Measurements from ENCODE around the gene MYOM1. TPM values are rescaled to one million over a fixed set of nuclear protein-coding genes. Genes with fewer than 3 reads are reported as not detected.

Gene MYOM1
- total RNA-seq, 1 donor from 2014 or later: 661 TPM

DNA sequence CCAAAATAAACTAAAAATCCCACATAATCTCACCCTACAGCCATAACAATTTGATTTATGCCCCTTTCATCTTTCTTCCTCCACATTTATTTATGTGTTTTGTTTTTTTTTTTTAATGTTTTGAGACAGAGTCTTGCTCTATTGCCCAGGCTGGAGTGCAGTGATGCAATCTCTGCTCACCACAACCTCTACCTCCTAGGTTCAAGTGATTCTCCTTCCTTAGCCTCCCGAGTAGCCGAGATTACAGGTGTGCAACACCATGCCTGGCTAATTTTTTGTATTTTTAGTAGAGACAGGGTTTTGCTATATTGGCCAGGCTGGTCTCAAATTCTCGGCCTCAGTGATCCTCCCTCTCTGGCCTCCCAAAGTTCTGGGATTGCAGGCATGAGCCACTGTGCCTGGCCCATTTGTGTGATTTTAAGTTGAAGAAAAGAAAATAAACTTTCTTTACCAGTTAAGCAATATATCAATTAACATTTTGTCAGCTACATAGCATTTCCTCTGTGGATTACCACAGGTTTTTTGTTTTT is 170.9 kb downstream of the MYOM1 start:
- Histone ChIP-seq H3K4me1 (ENCODE audit: control insufficient read depth in 3 of 3, insufficient read depth in 3 of 3, low read length in 3 of 3) (no peaks in the 10 kb centered on the region), H3K9ac (ENCODE audit: low read depth in 1 of 3, low read length in 3 of 3) (no peak overlapping the region), H3K36me3 (ENCODE audit: control insufficient read depth in 3 of 3, insufficient read depth in 3 of 3, low read length in 3 of 3) (peaks cover 0 to 2% (median 0%) of the 10 kb centered on the region in 3 donors), H3K27me3 (ENCODE audit: control insufficient read depth in 3 of 3, insufficient read depth in 3 of 3, low read length in 3 of 3) (no peaks in the 10 kb centered on the region), H3K9me3 (ENCODE audit: control insufficient read depth in 3 of 3, low read length in 3 of 3) (no peaks in the 10 kb centered on the region), H3K4me3 (ENCODE audit: low read length in 3 of 3) (no peak overlapping the region), H3K27ac (ENCODE audit: low read depth, low read length) (no peak overlapping the region)

GRCh38 chr18:3048121-3048520 is 171.6 kb downstream of the MYOM1 start:
- no peak overlapping the region for H3K27ac ChIP-seq (ENCODE audit: low read depth, low read length)
- no peaks in the 10 kb centered on the region for H3K4me1 ChIP-seq (ENCODE audit: control insufficient read depth in 3 of 3, insufficient read depth in 3 of 3, low read length in 3 of 3)
- H3K36me3 ChIP-seq (ENCODE audit: control insufficient read depth in 3 of 3, insufficient read depth in 3 of 3, low read length in 3 of 3): peaks cover 0 to 2% (median 0%) of the 10 kb centered on the region in 3 donors
- H3K4me3 ChIP-seq (ENCODE audit: low read length in 3 of 3): no peak overlapping the region
- H3K9ac ChIP-seq (ENCODE audit: low read depth in 1 of 3, low read length in 3 of 3): no peak overlapping the region
- no peaks in the 10 kb centered on the region for H3K27me3 ChIP-seq (ENCODE audit: control insufficient read depth in 3 of 3, insufficient read depth in 3 of 3, low read length in 3 of 3)
- H3K9me3 ChIP-seq (ENCODE audit: control insufficient read depth in 3 of 3, low read length in 3 of 3): no peaks in the 10 kb centered on the region

DNA sequence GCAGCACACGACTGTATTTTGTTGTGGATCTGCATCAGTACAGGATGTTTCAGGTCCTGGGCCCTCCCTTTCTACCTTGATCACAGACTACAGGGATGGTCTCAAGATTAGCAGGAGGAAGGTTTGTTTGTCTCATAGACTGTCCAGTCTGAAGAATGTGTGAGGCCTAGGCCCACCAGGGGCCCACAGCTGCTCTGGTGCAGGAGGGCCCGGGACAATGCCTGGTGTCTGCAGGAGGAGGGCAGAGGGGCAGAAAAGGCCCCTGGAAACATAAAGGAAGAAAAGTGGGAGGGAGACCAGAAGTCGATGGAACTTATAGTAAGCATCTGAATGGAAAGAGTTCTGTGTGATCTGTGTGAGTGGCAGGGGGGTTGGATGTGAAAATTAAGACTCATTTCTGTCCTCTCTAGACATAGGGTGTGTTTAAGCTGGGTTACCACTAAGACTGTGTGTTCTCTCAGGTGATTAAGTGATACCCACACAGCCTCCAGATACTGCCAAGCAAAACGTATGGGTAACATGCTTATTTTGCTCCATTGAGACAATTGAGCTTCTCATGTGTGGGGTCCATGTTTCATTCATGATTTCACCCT is 173.5 kb downstream of the MYOM1 start:
- Histone ChIP-seq H3K27me3 (ENCODE audit: control insufficient read depth in 3 of 3, insufficient read depth in 3 of 3, low read length in 3 of 3) (no peaks in the 10 kb centered on the region), H3K4me1 (ENCODE audit: control insufficient read depth in 3 of 3, insufficient read depth in 3 of 3, low read length in 3 of 3) (no peaks in the 10 kb centered on the region), H3K9me3 (ENCODE audit: control insufficient read depth in 3 of 3, low read length in 3 of 3) (no peaks in the 10 kb centered on the region), H3K36me3 (ENCODE audit: control insufficient read depth in 3 of 3, insufficient read depth in 3 of 3, low read length in 3 of 3) (peaks cover 0 to 2% (median 0%) of the 10 kb centered on the region in 3 donors), H3K4me3 (ENCODE audit: low read length in 3 of 3) (no peak overlapping the region), H3K9ac (ENCODE audit: low read depth in 1 of 3, low read length in 3 of 3) (no peak overlapping the region), H3K27ac (ENCODE audit: low read depth, low read length) (no peak overlapping the region)

- Histone ChIP-seq H3K27ac (ENCODE audit: low read depth, low read length) (no peak overlapping the region), H3K4me1 (ENCODE audit: control insufficient read depth in 3 of 3, insufficient read depth in 3 of 3, low read length in 3 of 3) (no peaks in the 10 kb centered on the region), H3K4me3 (ENCODE audit: low read length in 3 of 3) (no peak overlapping the region), H3K36me3 (ENCODE audit: control insufficient read depth in 3 of 3, insufficient read depth in 3 of 3, low read length in 3 of 3) (peaks cover 0 to 2% (median 0%) of the 10 kb centered on the region in 3 donors), H3K9me3 (ENCODE audit: control insufficient read depth in 3 of 3, low read length in 3 of 3) (no peaks in the 10 kb centered on the region), H3K27me3 (ENCODE audit: control insufficient read depth in 3 of 3, insufficient read depth in 3 of 3, low read length in 3 of 3) (no peaks in the 10 kb centered on the region), H3K9ac (ENCODE audit: low read depth in 1 of 3, low read length in 3 of 3) (no peak overlapping the region)
Observed at GRCh38 chr18:3044931-3045698, 174.7 kb downstream of the MYOM1 start.

DNA sequence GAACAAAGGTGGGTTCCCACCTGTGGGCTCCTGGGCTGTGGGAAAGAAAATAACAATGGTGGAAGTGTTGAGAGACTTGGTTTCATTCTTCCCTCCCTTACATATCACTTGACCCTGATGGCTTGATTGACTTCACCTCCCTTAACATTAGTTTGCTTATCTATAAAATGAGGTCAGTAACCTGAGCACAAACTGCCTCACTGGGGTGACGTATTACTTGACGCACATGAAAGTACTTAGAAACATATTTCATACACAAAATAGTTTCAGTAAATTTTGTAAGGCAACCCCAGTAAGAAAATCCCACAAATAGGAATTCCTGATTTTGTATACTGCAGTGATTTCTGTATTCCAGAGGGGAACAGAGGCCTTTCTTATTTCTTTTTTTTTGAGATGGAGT is 177.4 kb downstream of the MYOM1 start:
- Histone ChIP-seq H3K4me3 (ENCODE audit: low read length in 3 of 3) (no peak overlapping the region), H3K27me3 (ENCODE audit: control insufficient read depth in 3 of 3, insufficient read depth in 3 of 3, low read length in 3 of 3) (no peaks in the 10 kb centered on the region), H3K9me3 (ENCODE audit: control insufficient read depth in 3 of 3, low read length in 3 of 3) (no peaks in the 10 kb centered on the region), H3K4me1 (ENCODE audit: control insufficient read depth in 3 of 3, insufficient read depth in 3 of 3, low read length in 3 of 3) (no peaks in the 10 kb centered on the region), H3K27ac (ENCODE audit: low read depth, low read length) (no peak overlapping the region), H3K9ac (ENCODE audit: low read depth in 1 of 3, low read length in 3 of 3) (no peak overlapping the region), H3K36me3 (ENCODE audit: control insufficient read depth in 3 of 3, insufficient read depth in 3 of 3, low read length in 3 of 3) (peaks cover 0 to 2% (median 0%) of the 10 kb centered on the region in 3 donors)

GRCh38 chr18:3041843-3042242 is 177.9 kb downstream of the MYOM1 start:
- Histone ChIP-seq H3K27ac (ENCODE audit: low read depth, low read length) (no peak overlapping the region), H3K4me3 (ENCODE audit: low read length in 3 of 3) (no peak overlapping the region), H3K9me3 (ENCODE audit: control insufficient read depth in 3 of 3, low read length in 3 of 3) (no peaks in the 10 kb centered on the region)

DNA sequence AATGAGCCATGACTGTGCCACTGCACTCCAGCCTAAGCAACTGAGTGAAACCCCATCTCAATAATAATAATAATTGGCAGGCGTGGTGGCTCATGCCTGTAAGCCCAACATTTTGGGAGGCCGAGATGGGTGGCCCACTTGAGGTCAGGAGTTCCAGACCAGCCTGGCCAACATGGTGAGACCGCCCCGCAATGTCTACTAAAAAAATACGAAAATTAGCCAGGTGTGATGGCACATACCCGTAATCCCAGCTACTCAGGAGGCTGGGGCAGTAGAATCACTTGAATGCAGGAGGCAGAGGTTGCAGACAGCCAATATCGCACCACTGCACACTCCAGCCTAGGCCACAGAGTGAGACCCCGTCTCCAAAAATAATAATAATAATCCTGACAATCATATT is 178.9 kb downstream of the MYOM1 start:
- Histone ChIP-seq H3K4me3 (ENCODE audit: low read length in 3 of 3) (no peak overlapping the region), H3K9me3 (ENCODE audit: control insufficient read depth in 3 of 3, low read length in 3 of 3) (no peaks in the 10 kb centered on the region), H3K9ac (ENCODE audit: low read depth in 1 of 3, low read length in 3 of 3) (no peak overlapping the region), H3K27me3 (ENCODE audit: control insufficient read depth in 3 of 3, insufficient read depth in 3 of 3, low read length in 3 of 3) (no peaks in the 10 kb centered on the region), H3K36me3 (ENCODE audit: control insufficient read depth in 3 of 3, insufficient read depth in 3 of 3, low read length in 3 of 3) (no peaks in the 10 kb centered on the region), H3K27ac (ENCODE audit: low read depth, low read length) (no peak overlapping the region), H3K4me1 (ENCODE audit: control insufficient read depth in 3 of 3, insufficient read depth in 3 of 3, low read length in 3 of 3) (no peaks in the 10 kb centered on the region)

More at GRCh38 chr18:3041843-3042242, 177.9 kb downstream of the MYOM1 start:
- Histone ChIP-seq H3K9ac (ENCODE audit: low read depth in 1 of 3, low read length in 3 of 3) (no peak overlapping the region), H3K27me3 (ENCODE audit: control insufficient read depth in 3 of 3, insufficient read depth in 3 of 3, low read length in 3 of 3) (no peaks in the 10 kb centered on the region), H3K36me3 (ENCODE audit: control insufficient read depth in 3 of 3, insufficient read depth in 3 of 3, low read length in 3 of 3) (peaks cover 0 to 2% (median 0%) of the 10 kb centered on the region in 3 donors), H3K4me1 (ENCODE audit: control insufficient read depth in 3 of 3, insufficient read depth in 3 of 3, low read length in 3 of 3) (no peaks in the 10 kb centered on the region)

DNA sequence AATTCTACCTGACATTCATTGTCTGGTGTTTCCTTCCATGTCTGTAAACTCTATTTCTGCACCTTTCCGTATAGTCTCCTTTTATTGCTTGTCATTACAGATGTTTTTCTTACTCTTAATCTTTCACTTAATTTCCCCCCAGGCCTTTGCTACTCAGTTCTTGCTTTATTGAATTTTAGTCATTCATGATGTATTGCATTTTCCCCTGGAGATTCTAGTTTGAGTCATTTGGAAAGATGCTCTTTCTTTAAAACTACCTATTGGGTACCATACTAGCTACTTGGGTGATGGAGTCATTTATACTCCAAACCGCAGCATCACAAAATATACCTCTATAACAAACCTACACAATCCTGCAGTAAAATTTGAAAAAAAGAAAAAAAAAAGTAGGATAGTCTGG is 179.6 kb downstream of the MYOM1 start:
- Histone ChIP-seq H3K4me3 (ENCODE audit: low read length in 3 of 3) (no peak overlapping the region), H3K27ac (ENCODE audit: low read depth, low read length) (no peak overlapping the region), H3K36me3 (ENCODE audit: control insufficient read depth in 3 of 3, insufficient read depth in 3 of 3, low read length in 3 of 3) (no peaks in the 10 kb centered on the region), H3K27me3 (ENCODE audit: control insufficient read depth in 3 of 3, insufficient read depth in 3 of 3, low read length in 3 of 3) (no peaks in the 10 kb centered on the region), H3K9ac (ENCODE audit: low read depth in 1 of 3, low read length in 3 of 3) (no peak overlapping the region), H3K4me1 (ENCODE audit: control insufficient read depth in 3 of 3, insufficient read depth in 3 of 3, low read length in 3 of 3) (no peaks in the 10 kb centered on the region), H3K9me3 (ENCODE audit: control insufficient read depth in 3 of 3, low read length in 3 of 3) (no peaks in the 10 kb centered on the region)

- Histone ChIP-seq H3K9ac (ENCODE audit: low read depth in 1 of 3, low read length in 3 of 3) (no peak overlapping the region), H3K4me1 (ENCODE audit: control insufficient read depth in 3 of 3, insufficient read depth in 3 of 3, low read length in 3 of 3) (no peaks in the 10 kb centered on the region), H3K9me3 (ENCODE audit: control insufficient read depth in 3 of 3, low read length in 3 of 3) (no peaks in the 10 kb centered on the region), H3K27me3 (ENCODE audit: control insufficient read depth in 3 of 3, insufficient read depth in 3 of 3, low read length in 3 of 3) (no peaks in the 10 kb centered on the region), H3K36me3 (ENCODE audit: control insufficient read depth in 3 of 3, insufficient read depth in 3 of 3, low read length in 3 of 3) (no peaks in the 10 kb centered on the region), H3K27ac (ENCODE audit: low read depth, low read length) (no peak overlapping the region), H3K4me3 (ENCODE audit: low read length in 3 of 3) (no peak overlapping the region)
Observed at GRCh38 chr18:3037423-3037915, 182.3 kb downstream of the MYOM1 start.

DNA sequence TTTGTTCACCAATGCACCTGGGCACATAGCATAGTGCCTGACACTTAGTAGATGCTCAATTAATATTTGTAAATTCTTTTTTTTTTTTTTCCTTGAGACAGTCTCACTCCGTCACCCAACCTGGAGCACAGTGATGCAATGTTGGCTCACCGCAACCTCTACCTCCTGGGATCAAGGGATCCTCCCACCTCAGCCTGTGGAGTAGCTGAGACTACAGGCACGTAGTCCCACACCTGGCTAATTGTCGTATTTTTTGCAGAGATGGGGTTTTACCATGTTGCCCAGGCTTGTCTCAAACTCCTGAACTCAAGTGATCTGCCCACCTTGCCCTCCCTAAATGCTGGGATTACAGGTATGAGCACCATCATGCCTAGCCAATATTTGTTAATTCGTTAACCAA is 183.7 kb downstream of the MYOM1 start:
- Histone ChIP-seq H3K4me3 (ENCODE audit: low read length in 3 of 3) (no peak overlapping the region), H3K27ac (ENCODE audit: low read depth, low read length) (no peak overlapping the region), H3K36me3 (ENCODE audit: control insufficient read depth in 3 of 3, insufficient read depth in 3 of 3, low read length in 3 of 3) (no peaks in the 10 kb centered on the region), H3K27me3 (ENCODE audit: control insufficient read depth in 3 of 3, insufficient read depth in 3 of 3, low read length in 3 of 3) (no peaks in the 10 kb centered on the region), H3K9ac (ENCODE audit: low read depth in 1 of 3, low read length in 3 of 3) (no peak overlapping the region), H3K9me3 (ENCODE audit: control insufficient read depth in 3 of 3, low read length in 3 of 3) (no peaks in the 10 kb centered on the region), H3K4me1 (ENCODE audit: control insufficient read depth in 3 of 3, insufficient read depth in 3 of 3, low read length in 3 of 3) (no peaks in the 10 kb centered on the region)
